Adrenal gland (tissue), 5 donors: ENCODE results near the gene UBE2D1.

Source experiments
- POLR2A ChIP-seq, 2 donors: fragments of 450-650 bp; IDR thresholded peaks; one replicate each; pipeline ENCODE4 v1.6.1; 2017; ENCODE audit warnings: antibody characterized with exemption in 2 of 2, mild to moderate bottlenecking in 2 of 2, moderate library complexity in 1 of 2
- TF ChIP-seq, protein P1 (sequence below), 6 experiments: fragments of 450-650 bp in 4 of 6; fragments of 200-600 bp in 2 of 6; sonication (generic) in 1 of 6; IDR thresholded peaks; 1 replicate in 5 of 6; 2 replicates in 1 of 6; pipeline versions ENCODE4 v1.5.1 to v1.8.0; 2016 to 2021; ENCODE audit warnings: antibody characterized with exemption in 6 of 6, mild to moderate bottlenecking in 2 of 6, moderate library complexity in 1 of 6
- donor health status: DM: no; HTN: no; CAD: no.

DNA sequence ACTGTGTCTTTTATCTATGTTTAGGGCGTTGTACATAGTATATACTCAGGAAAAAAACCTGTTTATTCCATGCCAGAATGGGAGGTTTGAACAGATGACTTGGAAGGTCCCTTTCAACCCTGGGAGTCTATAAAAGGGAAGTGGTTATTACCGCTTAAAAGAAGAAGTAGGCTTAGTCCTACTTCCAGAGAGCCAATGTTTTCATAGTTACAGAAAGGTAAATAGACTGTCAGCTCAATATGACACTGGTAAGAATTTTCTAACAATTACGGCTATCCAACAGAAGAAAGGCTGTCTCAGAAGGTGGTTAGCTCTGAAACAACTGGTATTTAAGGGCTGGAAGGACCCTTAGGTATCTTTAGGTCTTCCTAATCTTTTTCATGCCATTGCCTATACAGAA lies 49.3 kb downstream of the UBE2D1 start:
- TF ChIP-seq, protein P1, sequence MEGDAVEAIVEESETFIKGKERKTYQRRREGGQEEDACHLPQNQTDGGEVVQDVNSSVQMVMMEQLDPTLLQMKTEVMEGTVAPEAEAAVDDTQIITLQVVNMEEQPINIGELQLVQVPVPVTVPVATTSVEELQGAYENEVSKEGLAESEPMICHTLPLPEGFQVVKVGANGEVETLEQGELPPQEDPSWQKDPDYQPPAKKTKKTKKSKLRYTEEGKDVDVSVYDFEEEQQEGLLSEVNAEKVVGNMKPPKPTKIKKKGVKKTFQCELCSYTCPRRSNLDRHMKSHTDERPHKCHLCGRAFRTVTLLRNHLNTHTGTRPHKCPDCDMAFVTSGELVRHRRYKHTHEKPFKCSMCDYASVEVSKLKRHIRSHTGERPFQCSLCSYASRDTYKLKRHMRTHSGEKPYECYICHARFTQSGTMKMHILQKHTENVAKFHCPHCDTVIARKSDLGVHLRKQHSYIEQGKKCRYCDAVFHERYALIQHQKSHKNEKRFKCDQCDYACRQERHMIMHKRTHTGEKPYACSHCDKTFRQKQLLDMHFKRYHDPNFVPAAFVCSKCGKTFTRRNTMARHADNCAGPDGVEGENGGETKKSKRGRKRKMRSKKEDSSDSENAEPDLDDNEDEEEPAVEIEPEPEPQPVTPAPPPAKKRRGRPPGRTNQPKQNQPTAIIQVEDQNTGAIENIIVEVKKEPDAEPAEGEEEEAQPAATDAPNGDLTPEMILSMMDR (IDR thresholded peaks at IDR 0.05) = no peak
- no peak for TF ChIP-seq POLR2A (IDR thresholded peaks at IDR 0.05)
